DLD1 (cell line): ENCODE data around the gene TRMT10A.
"Not testable (repeated sequence)": the region's sequence is repeated elsewhere in the genome, so short reads cannot be mapped to it uniquely, and the experiment has no call there.

ENCODE experiments used
- in situ Hi-C: cut with HindIII; loops from 2 replicates; pipeline ENCODE4 v1.10.0; 2017; ENCODE audit warnings: low sequenced_read_pairs

Gene TRMT10A

DNA sequence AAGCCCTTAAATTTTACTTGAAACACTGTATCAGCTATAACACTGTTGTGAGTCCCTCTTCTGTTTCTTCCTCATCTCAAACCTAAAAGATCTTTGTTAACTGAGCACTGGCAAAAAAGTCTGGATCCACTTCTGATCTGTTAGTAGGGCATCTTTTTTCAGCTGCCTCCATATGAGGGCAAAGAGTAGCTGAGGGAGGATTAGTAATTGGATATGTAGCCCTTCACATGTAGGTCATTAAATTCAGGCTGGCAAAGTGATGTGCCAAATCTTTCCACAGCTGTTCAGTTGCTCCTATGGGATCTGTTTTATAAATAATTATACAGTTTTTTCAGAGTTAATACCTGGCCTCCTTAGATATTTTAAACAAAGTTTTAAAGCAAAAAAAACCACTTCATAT, 1.1 kb upstream of the TRMT10A start:
- in situ Hi-C loops, result no loop called here

DNA sequence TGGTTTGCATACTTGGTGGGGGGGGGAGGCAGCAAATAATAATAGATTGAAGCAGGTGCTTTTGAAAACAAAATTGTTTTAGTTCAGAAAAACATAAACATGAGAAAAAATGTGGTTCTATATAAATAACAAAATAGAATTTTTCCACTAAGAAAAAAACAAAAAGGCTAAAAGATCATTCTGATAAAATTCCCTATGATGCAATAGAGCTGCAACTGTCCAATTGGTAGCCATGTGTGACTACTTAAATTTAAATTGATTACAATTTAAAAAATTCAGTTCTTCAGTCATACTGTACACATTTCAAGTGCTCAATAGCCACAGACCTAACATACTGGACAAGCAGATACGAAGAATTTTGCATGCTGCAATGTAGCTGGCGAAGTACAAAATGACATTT, 11.0 kb downstream of the TRMT10A start:
- in situ Hi-C loops, result no loop called here

DNA sequence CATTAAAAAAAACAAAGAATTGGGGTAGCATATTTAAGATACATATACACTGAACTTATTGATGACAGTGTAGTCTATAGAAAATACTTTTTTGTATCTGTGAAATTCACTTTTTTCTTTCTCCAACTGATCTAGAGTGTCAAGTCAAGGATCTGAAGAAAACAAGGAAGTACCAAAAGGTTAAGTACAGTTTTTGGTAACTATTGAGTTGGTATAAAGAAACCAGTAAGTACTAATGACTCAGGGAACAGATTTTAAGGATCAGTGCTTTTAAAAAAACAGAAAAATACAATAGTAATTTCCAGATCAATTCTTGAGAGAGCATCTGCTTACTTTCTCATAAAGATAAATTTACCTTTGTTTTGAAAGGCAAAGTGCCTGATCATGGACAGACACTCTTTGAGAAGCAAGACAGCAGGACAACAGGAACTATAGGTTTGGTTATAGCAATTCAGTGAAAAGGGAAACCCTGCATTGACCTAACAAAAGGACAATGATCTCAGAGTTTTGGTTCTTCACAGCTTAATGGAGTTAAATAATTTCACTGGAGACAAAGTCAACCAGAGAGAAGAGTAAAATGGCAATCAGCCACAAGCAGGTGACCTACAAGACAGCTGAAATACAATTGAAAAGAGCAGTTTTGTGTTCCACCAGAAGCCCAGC, 23.4 kb downstream of the TRMT10A start:
- in situ Hi-C loops, result no loop called here

DNA sequence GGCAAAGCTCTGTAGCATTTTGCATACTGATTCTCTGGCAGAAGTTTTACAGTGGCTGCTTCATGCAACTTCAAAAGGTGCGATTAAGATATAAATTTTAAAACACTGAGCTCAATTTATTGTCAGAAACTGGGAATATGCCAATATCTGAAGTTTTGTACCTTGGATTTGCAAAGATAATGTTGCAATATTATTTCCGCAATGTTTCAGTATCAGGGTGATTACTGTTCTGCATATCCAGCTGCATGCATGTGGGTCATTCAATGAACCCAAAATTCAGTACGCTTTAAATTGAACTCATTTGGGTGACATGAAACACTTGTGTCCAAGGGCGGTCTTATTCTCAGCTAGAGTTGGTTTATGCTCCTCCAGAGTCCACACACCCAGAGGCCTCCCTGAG, 26.2 kb downstream of the TRMT10A start:
- in situ Hi-C loops, result no loop called here

DNA sequence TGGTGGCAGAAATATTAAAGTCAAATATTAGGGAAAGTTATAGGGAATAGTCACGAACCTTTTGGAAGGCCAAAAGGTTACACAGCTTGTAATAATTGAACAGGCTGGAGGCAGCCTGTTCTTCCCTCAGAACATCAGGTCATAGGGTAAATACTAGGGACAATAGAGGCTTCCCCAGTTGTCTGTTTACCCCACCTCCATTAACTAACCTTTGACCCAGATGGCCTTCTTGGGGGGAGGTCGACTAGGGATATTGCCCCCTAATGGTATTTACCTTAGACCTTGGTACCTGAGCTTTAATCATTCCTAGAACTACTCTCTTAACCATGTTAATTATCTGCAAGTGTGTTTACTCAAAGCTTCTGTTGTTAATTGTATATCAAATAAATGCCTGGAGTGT, 27.0 kb downstream of the TRMT10A start:
- in situ Hi-C loops, result no loop called here

DNA sequence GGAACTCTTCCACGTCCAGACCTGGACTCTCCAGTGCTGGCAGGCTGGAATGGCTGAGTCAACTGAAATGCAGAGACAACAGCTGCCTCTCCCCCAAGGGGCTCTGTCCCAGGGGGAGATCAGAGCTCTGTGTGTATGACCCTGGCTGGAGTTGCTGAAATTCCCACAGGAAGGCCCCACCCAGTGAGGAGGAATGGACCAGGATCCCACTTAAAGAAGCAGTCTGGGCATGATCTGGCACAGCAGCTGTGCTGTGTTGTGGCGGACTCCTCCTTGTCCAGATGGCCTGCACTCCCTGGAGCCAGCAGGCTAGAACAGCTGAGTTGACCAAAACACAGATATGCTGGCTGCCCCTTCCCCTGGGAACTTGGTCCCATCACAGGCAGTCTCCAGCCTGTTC, 27.6 kb downstream of the TRMT10A start:
- in situ Hi-C loops, result no loop called here

DNA sequence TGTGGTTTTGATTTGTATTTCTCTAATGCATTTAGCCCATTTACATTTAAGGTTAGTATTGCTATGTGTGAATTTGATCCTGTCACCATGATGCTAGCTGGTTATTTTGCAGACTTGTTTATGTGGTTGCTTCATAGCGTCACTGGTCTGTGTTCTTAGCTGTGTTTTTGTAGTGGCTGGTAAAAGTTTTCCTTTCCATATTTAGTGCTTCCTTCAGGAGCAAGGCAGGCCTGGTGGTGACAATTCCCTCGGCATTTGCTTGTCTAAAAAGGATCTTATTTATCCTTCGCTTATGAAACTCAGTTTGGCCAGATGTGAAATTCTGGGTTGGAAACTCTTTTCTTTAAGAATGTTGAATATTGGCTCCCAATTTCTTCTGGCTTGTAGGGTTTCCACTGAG, 29.1 kb downstream of the TRMT10A start:
- in situ Hi-C loops, result not testable (repeated sequence)

DNA sequence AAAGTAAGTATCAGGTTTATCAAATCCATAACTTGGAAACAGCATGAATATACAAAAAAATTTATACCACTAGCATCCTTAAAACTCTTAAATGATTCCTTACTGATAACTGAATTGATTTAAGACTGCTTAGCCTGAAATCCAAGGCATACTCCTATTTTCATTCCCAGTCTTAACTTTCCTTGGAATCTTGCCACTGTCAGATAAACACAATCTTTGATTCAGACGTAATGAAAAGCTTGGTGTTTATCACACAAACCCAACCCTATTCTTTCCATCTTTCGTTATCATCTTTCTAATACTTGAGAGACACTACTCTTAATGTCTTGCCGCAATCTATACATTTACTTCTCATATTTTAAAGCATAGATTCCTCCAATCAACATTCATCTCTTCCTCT, 33.9 kb downstream of the TRMT10A start:
- in situ Hi-C loops, result no loop called here

DNA sequence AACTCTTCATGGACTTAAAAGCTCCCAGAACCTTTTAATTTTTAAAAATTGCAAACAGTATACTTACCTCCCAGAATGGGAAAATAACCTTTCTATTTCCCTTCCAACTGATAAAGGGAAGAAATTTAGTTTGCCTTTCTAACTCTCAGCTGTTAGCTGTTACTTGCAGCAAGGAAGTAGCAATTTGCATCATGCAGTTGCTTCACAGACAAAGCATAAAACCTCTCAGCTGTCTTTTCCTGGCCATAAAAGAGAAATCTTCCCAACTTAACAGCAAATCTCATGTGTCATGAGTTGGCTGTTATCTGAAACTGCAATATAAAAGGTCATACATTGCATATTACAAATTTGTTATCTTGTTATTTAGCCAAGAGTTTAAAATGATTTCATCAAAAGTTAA, 34.6 kb downstream of the TRMT10A start:
- in situ Hi-C loops, result no loop called here

DNA sequence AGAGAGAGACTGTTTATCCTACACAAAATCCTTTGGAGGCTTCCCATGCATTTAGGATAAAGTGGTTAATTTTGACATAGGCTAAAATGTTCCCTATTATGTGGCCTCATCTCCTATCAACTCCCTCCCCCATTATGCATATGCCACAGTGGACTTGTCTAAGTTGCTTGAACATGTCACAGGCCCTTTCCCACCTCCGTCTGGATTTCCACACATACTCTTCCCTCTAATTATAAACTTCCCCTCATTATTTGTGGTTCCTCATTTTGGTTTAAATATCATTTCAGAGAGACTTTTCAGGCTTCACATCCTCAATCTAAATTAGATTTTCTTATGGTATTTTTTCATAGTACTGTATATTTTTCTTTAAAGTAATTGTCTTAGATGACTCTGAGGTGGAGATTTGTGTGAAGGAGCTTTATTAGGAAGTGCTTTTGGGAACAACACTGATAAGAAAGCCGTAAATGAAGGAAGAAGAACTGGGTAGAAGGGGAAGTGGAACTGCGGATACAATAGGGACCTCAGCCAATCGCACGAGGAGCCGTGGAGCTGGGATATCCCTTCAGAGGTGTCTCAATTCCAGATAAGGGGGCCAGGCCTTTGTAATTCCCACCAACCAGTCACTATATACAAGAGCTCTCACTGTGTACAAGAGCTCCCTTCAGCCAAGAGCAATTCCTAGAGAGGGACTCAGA, 45.1 kb downstream of the TRMT10A start:
- in situ Hi-C loops, result no loop called here

DNA sequence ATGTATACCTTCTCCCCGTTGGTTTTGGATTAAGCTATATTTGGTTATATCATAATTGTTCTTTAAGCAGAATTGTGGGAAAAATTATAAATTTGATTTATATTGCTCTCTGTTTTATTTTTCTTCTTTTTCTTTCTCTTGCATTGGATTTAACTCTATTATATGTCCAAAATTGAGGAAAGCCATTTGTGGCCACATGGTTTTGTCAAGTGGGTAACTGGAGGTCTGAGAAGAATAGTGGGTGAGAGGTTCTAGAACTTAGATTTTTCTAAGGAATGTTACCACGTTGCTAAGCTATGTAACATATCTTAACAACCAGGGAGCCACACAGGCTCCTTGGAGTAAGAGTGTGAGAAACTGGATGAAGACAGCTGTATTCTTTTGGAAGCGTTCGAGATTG, 53.1 kb downstream of the TRMT10A start, which contains the start of gene C4orf17:
Gene C4orf17, plus strand, starts transcription at position 301 of the 400 bp plus-strand sequence. CDS start 2,061 bp downstream, outside the sequence.
- in situ Hi-C loops, result no loop called here

DNA sequence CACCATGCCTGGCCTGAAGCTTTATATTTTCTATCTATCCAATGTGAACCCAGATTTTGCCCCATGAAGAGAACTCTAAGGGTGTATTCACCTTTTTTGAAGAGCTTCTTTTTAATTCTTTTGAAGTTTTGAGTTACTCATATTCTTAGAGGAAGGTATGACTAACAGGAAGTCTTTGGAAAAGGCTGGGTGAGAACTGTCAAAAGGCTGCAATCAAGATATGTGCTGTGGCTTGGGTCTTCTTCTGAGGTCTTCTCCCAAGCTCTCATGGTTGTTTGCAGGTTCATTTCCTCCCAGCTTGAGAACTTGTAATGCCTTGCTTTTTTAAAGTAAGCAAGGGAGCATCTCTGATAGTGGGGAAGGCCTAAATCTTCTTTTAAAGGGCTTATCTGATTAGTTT, 56.1 kb downstream of the TRMT10A start:
- in situ Hi-C loops, result no loop called here

DNA sequence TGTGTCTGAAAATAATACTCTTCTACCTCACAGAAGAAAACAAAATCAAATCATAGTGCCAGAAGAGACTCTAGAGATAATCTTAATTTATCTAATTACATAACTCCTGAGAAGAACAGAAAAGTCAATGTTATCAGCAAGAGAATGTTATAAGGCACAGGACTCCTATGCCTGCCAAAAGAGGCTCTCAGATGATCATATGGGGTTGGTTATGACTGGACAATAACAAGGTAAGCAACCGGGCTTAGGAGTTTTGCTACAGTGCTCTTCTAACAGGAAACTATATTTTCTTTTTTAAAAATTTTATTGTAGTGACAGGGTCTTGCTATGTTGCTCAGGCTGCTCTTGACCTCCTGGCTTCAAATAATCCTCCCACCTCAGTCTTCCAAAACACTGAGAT, 56.5 kb downstream of the TRMT10A start:
- in situ Hi-C loops, result no loop called here

DNA sequence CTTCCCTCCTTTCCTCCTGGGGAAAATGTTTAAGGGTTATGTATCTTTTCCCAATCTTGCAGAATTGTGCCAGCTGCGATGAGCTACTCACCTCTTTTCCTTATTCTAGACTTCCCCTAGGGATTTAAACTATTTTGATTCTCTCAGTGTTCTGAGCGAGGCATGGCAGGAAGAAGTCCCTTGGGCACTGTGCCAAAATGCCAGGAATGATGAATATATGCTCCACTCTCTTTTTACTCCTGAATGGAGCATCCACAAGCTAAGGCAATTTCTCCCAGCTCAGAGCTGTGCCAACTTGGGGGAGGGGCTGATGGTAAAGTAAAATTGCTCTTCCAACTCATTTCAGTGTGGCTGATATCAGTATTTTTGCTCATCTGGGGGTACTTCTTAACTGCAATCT, 57.1 kb downstream of the TRMT10A start:
- in situ Hi-C loops, result no loop called here

DNA sequence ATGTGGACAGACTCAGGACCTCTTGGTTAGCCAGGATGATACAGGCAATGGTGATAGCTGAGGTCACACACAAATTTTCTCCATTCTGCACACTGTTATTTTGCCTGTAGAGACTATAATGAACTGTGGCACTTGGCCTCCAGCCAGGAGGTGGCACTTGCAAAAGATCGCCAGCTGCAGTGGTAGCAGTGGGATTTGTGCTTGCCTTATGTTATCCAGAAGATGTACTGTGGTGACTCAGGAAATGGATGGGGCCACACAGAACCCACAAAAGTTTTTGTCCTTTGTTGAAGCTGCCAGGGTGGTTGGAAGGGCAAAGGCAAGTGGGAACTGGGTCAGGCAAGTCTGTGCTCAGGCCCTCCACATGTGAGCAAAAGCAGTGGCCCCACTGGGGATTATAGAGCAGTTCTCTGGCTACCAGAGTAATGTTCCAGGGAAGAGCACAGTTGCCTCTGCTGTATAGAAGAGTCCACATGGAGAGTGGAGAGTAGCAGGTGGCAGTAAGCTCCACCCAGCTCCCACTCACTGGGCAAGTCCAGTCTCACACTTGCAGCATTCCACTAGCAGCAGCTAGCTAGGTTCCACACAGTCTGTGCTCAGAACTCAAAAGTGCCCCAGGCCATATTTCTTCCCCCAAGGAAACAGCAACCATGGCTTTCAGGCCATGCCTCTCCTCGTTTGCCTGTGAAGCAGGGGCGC, 58.9 kb downstream of the TRMT10A start:
- in situ Hi-C loops, result no loop called here
